PC-9 (cell line): Measurements from ENCODE around the gene PRELP. TPM values are rescaled to one million over a fixed set of nuclear protein-coding genes. Genes with fewer than 3 reads are reported as not detected.

ENCODE experiments used
- BruUV-seq: library from RNA; stranded (reverse); fragments of 400-500 nt; replicated peaks from 2 replicates; lab custom pipeline; 2021; lab: Mats Ljungman, UMichigan
- CTCF ChIA-PET: fragments of 300-600 bp; sonication (Branson Sonifier 250); formaldehyde crosslinking; loops from one replicate; lab custom pipeline; 2022; ENCODE audit warnings: antibody characterized with exemption; lab: Charles Lee
- POLR2A ChIA-PET: fragments of 300-600 bp; sonication (Branson Sonifier 250); formaldehyde crosslinking; loops from one replicate; lab custom pipeline; 2022; ENCODE audit warnings: antibody characterized with exemption; ENCODE audit not compliant: unreplicated experiment; lab: Charles Lee
- DNase-seq, 2 experiments: peaks; one replicate each; pipeline versions ENCODE4 v3.0.0 to v3.0.0-alpha.2; 2015 to 2022; ENCODE audit warnings: mixed read lengths in 1 of 2
- H2AFZ ChIP-seq: fragments of 200-600 bp; sonication (generic); 2 replicates; pipeline ENCODE4 v1.8.1; 2017; ENCODE audit warnings: antibody characterized with exemption
- H3F3A ChIP-seq: fragments of 200-600 bp; sonication (generic); 2 replicates; pipeline ENCODE4 v1.8.1; 2017; ENCODE audit warnings: antibody characterized with exemption, mild to moderate bottlenecking, low read depth; ENCODE audit not compliant: insufficient read depth
- H3K27ac ChIP-seq: fragments of 200-600 bp; sonication (generic); 2 replicates; pipeline ENCODE4 v1.6.1; 2016; ENCODE audit warnings: mixed run types
- H3K27me3 ChIP-seq: fragments of 200-600 bp; sonication (generic); 2 replicates; pipeline ENCODE4 v1.6.1; 2016; ENCODE audit warnings: low read depth, mixed run types; ENCODE audit not compliant: insufficient read depth
- H3K36me3 ChIP-seq: fragments of 200-600 bp; sonication (generic); 2 replicates; pipeline ENCODE4 v1.6.1; 2016; ENCODE audit warnings: low read depth, mixed run types
- H3K4me1 ChIP-seq: fragments of 200-600 bp; sonication (generic); replicated peaks from 2 replicates; pipeline ENCODE4 v1.6.1; 2016; ENCODE audit warnings: mixed run types; ENCODE audit not compliant: insufficient read depth
- H3K4me2 ChIP-seq: fragments of 200-600 bp; sonication (generic); 2 replicates; pipeline ENCODE4 v1.6.1; 2017; ENCODE audit warnings: mixed run types
- H3K4me3 ChIP-seq: fragments of 200-600 bp; sonication (generic); 2 replicates; pipeline ENCODE4 v1.6.1; 2016; ENCODE audit warnings: mixed run types
- H3K79me2 ChIP-seq: fragments of 200-600 bp; sonication (generic); 2 replicates; pipeline ENCODE4 v1.6.1; 2017; ENCODE audit warnings: low read depth, mixed run types
- H3K9me2 ChIP-seq: fragments of 200-600 bp; sonication (generic); 2 replicates; pipeline ENCODE4 v1.8.1; 2017; ENCODE audit warnings: mild to moderate bottlenecking; ENCODE audit not compliant: insufficient read depth
- H3K9me3 ChIP-seq: fragments of 200-600 bp; sonication (generic); 2 replicates; pipeline ENCODE4 v1.8.1; 2016; ENCODE audit warnings: low read depth; ENCODE audit not compliant: insufficient read depth
- H4K20me1 ChIP-seq: fragments of 200-600 bp; sonication (generic); 2 replicates; pipeline ENCODE4 v1.8.1; 2017; ENCODE audit not compliant: insufficient read depth
- EZH2 ChIP-seq: fragments of 200-600 bp; sonication (generic); IDR thresholded peaks from 2 replicates; pipeline ENCODE4 v1.8.0; 2017; ENCODE audit warnings: antibody characterized with exemption, low read depth
- intact Hi-C: fragments of 100-400 bp; cut with micrococcal nuclease; formaldehyde crosslinking; loops from one replicate; pipeline ENCODE4 v1.10.0; 2022; ENCODE audit not compliant: unreplicated experiment
- total RNA-seq: library from RNA; stranded (reverse); gene quantifications from 2 replicates; pipeline ENCODE4 v1.2.3, GENCODE V29; 2021
- TF ChIP-seq, protein P1 (sequence below): fragments of 200-600 bp; sonication (generic); conservative IDR thresholded peaks from 2 replicates; pipeline ENCODE4 v1.6.1; 2017; ENCODE audit warnings: mixed run types, antibody characterized with exemption, mild to moderate bottlenecking, moderate library complexity

PRELP gene
- total RNA-seq, 1 experiment from 2014 or later = not detected

DNA sequence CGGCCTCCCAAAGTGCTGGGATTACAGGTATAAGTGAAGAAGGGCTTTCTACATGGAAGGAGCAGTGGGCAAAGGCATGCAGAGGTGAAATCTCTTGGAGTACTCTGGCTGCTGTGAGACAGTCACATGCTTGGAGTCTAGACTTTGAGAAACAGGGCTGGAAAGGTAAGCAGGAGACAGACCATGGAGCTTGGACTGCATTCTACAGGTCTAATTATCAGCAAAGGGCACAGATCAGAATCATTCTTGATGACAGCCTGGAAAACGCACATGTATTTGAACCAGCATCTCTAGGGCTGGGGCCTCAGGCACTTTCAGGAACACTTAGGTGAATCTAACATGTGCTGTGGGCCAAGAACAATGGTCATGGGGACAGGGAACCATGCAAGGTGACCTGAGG, 7.3 kb upstream of the PRELP start:
- Histone ChIP-seq H3K4me3 (no peak overlapping the region), H3K4me1 (peaks cover 14% of the 10 kb centered on the region), H3K9me3 (no peaks in the 10 kb centered on the region), H4K20me1 (no peaks in the 10 kb centered on the region), H3K27me3 (peaks cover 7% of the 10 kb centered on the region; the same call in 1 of the 2 replicates), H3F3A (peaks cover 5% of the 10 kb centered on the region; the same call in 1 of the 2 replicates), H2AFZ (no peak overlapping the region), H3K4me2 (no peak overlapping the region), H3K9me2 (no peaks in the 10 kb centered on the region), H3K79me2 (no peaks in the 10 kb centered on the region), H3K27ac (no peak overlapping the region), H3K36me3 (no peaks in the 10 kb centered on the region)
- CTCF ChIA-PET = interaction anchor here (0.6 kb wide), 1 partner anchor 42 kb away, joined by 3 read pairs; no protein-coding TSS in a partner anchor
- no peak for DNase-seq
- POLR2A ChIA-PET = no interaction called here
- no peak for TF ChIP-seq EZH2
- TF ChIP-seq, protein P1, sequence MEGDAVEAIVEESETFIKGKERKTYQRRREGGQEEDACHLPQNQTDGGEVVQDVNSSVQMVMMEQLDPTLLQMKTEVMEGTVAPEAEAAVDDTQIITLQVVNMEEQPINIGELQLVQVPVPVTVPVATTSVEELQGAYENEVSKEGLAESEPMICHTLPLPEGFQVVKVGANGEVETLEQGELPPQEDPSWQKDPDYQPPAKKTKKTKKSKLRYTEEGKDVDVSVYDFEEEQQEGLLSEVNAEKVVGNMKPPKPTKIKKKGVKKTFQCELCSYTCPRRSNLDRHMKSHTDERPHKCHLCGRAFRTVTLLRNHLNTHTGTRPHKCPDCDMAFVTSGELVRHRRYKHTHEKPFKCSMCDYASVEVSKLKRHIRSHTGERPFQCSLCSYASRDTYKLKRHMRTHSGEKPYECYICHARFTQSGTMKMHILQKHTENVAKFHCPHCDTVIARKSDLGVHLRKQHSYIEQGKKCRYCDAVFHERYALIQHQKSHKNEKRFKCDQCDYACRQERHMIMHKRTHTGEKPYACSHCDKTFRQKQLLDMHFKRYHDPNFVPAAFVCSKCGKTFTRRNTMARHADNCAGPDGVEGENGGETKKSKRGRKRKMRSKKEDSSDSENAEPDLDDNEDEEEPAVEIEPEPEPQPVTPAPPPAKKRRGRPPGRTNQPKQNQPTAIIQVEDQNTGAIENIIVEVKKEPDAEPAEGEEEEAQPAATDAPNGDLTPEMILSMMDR = no peak
- intact Hi-C loops = no loop called here
- BruUV-seq = no TSS peak

DNA sequence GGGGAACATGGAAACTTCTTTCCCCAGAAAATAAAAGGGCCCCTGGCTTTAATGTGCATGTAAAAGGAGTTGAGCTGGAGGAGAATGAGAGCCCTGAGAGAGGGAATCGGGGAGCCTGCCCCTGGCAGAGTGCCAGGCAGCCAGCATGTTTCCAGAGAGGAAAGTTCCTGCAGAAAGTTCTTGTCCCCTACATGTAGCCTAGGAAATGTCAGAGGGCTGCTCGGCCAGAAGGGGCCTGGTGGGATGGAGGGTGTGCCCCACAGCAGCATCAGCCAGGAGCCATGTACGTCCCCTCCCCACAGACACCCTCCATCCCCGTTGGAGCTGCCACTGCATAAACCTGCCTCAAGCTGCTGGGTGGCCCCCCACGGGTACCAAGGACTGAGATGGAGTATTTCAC, 5.4 kb upstream of the PRELP start:
- H3K4me3 ChIP-seq = no peak overlapping the region
- H3K4me2 ChIP-seq = no peak overlapping the region
- peaks cover 7% of the 10 kb centered on the region; the same call in 1 of the 2 replicates for H3K27me3 ChIP-seq
- TF ChIP-seq, protein P1 = no peak
- TF ChIP-seq EZH2 = no peak
- H3K9me2 ChIP-seq = no peaks in the 10 kb centered on the region
- H3K27ac ChIP-seq = no peak overlapping the region
- H3K4me1 ChIP-seq = peaks cover 2% of the 10 kb centered on the region; the same call in 1 of the 2 replicates
- ChIA-PET CTCF (interaction anchor here (0.5 kb wide), 1 partner anchor 17 kb away, joined by 5 read pairs; no protein-coding TSS in a partner anchor), POLR2A (no interaction called here)
- H3K9me3 ChIP-seq = no peaks in the 10 kb centered on the region
- intact Hi-C loops = no loop called here
- no TSS peak for BruUV-seq
- DNase-seq = no peak
- H3K79me2 ChIP-seq = no peaks in the 10 kb centered on the region
- no peaks in the 10 kb centered on the region for H3F3A ChIP-seq
- no peaks in the 10 kb centered on the region for H3K36me3 ChIP-seq
- no peaks in the 10 kb centered on the region for H4K20me1 ChIP-seq
- H2AFZ ChIP-seq = no peak overlapping the region

DNA sequence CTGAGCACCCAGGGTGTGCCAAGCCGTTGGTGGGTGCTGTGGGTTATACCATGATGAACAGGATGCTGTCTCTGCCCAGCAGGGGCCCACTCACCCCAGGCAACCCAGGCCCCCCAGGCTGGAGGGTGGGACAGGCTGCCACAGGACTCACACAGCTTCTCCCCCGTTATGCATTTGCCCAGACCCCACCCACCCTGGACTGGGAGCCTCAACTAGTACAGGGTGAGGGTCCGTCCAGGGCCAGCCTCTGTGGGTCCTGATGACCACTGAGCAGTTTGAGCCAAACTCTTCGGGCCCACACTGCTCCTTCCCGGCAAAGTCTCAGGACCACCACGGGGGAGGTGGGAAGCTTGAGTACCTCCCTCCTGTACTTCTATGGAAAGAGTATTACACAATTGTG, 3.8 kb upstream of the PRELP start:
- peaks cover 7% of the 10 kb centered on the region; the same call in 1 of the 2 replicates for H3K27me3 ChIP-seq
- no peaks in the 10 kb centered on the region for H3K36me3 ChIP-seq
- peaks cover 4% of the 10 kb centered on the region; the same call in 1 of the 2 replicates for H3K4me1 ChIP-seq
- no peaks in the 10 kb centered on the region for H3K79me2 ChIP-seq
- H3K9me2 ChIP-seq = no peaks in the 10 kb centered on the region
- BruUV-seq = no TSS peak
- H2AFZ ChIP-seq = no peak overlapping the region
- CTCF ChIA-PET = no interaction called here
- intact Hi-C loops = no loop called here
- H3K4me3 ChIP-seq = no peak overlapping the region
- no peak overlapping the region for H3K27ac ChIP-seq
- H3K4me2 ChIP-seq = no peak overlapping the region
- POLR2A ChIA-PET = no interaction called here
- DNase-seq = no peak
- no peaks in the 10 kb centered on the region for H3F3A ChIP-seq
- H4K20me1 ChIP-seq = no peaks in the 10 kb centered on the region
- H3K9me3 ChIP-seq = no peaks in the 10 kb centered on the region
- TF ChIP-seq, protein P1 = no peak
- no peak for TF ChIP-seq EZH2
